ENCODE data around the gene PKDCC.
"Not testable (repeated sequence)": the region's sequence is repeated elsewhere in the genome, so short reads cannot be mapped to it uniquely, and the experiment has no call there.

PKDCC gene

GRCh38 chr2:42073739-42074503 lies 26.1 kb downstream of the PKDCC start:
- no peak for TF ChIP-seq CTCF (IDR thresholded peaks at IDR 0.05; ENCODE audit: insufficient read depth, low read length, missing control alignments)
- ChIA-PET CTCF (interaction anchor here (4.8 to 10.6 kb wide), 3 partner anchors 12 to 221 kb away, joined by 30 to 108 read pairs (median 80); no protein-coding TSS in a partner anchor), POLR2A (no interaction called here)
- no peak overlapping the region for H3K4me3 ChIP-seq (ENCODE audit: low read depth, low read length)
- DNase-seq (ENCODE audit: low read depth, low spot score): no peak

GRCh38 chr2:42074661-42075060 lies 26.8 kb downstream of the PKDCC start:
- ChIA-PET CTCF (interaction anchor here (4.8 to 10.6 kb wide), 3 partner anchors 11 to 222 kb away, joined by 30 to 108 read pairs (median 80); no protein-coding TSS in a partner anchor), POLR2A (no interaction called here)
- no peak for TF ChIP-seq CTCF (IDR thresholded peaks at IDR 0.05; ENCODE audit: insufficient read depth, low read length, missing control alignments)
- H3K4me3 ChIP-seq (ENCODE audit: low read depth, low read length): no peak overlapping the region
- DNase-seq (ENCODE audit: low read depth, low spot score): no peak

- no peak for TF ChIP-seq CTCF (IDR thresholded peaks at IDR 0.05; ENCODE audit: insufficient read depth, low read length, missing control alignments)
- POLR2A ChIA-PET: no interaction called here
- CTCF ChIA-PET: interaction anchor here (1.5 to 16.1 kb wide), 4 partner anchors 9 to 207 kb away, joined by 4 to 1155 read pairs (median 94); no protein-coding TSS in a partner anchor
- DNase-seq (ENCODE audit: low read depth, low spot score): no peak
- H3K4me3 ChIP-seq (ENCODE audit: low read depth, low read length): no peak overlapping the region
Observed at GRCh38 chr2:42076357-42077225, 28.8 kb downstream of the PKDCC start.

- ChIA-PET CTCF (interaction anchor here (0.9 to 16.1 kb wide), 8 partner anchors 9 to 237 kb away, joined by 3 to 1155 read pairs (median 4); no protein-coding TSS in a partner anchor), POLR2A (no interaction called here)
- H3K4me3 ChIP-seq (ENCODE audit: low read depth, low read length): no peak overlapping the region
- DNase-seq (ENCODE audit: low read depth, low spot score): no peak
- TF ChIP-seq CTCF (IDR thresholded peaks at IDR 0.05; ENCODE audit: insufficient read depth, low read length, missing control alignments): no peak
Observed at GRCh38 chr2:42077343-42077742, 29.5 kb downstream of the PKDCC start.

- TF ChIP-seq CTCF (IDR thresholded peaks at IDR 0.05; ENCODE audit: insufficient read depth, low read length, missing control alignments): no peak
- ChIA-PET POLR2A (no interaction called here), CTCF (interaction anchor here (0.7 to 16.1 kb wide), 4 partner anchors 8 to 227 kb away, joined by 3 to 1155 read pairs (median 66); no protein-coding TSS in a partner anchor)
Observed at GRCh38 chr2:42079737-42080287, 32.0 kb downstream of the PKDCC start.

GRCh38 chr2:42081151-42081550 lies 33.3 kb downstream of the PKDCC start:
- DNase-seq (ENCODE audit: low read depth, low spot score); POLR2A ChIA-PET; H3K4me3 ChIP-seq (ENCODE audit: low read depth, low read length): not testable (repeated sequence)
- CTCF ChIA-PET: interaction anchor here (12.9 to 16.1 kb wide), 3 partner anchors 9 to 230 kb away, joined by 108 to 1155 read pairs (median 801); no protein-coding TSS in a partner anchor

More at GRCh38 chr2:42079737-42080287, 32.0 kb downstream of the PKDCC start:
- DNase-seq (ENCODE audit: low read depth, low spot score): no peak
- H3K4me3 ChIP-seq (ENCODE audit: low read depth, low read length): no peak overlapping the region

All from AG04449 (cell line).